HG03135 (cell line): ENCODE results near the gene TSC22D4.

Source experiments
- ATAC-seq: cut with Tn5 transposase; IDR thresholded peaks from one replicate; pipeline ENCODE4 v1.9.1; 2021; ENCODE audit warnings: mild to moderate bottlenecking, moderate library complexity; ENCODE audit not compliant: unreplicated experiment

TSC22D4 gene

GRCh38 chr7:100430493-100431285 is 48.3 kb downstream of the TSC22D4 start:
- no peak for ATAC-seq

DNA sequence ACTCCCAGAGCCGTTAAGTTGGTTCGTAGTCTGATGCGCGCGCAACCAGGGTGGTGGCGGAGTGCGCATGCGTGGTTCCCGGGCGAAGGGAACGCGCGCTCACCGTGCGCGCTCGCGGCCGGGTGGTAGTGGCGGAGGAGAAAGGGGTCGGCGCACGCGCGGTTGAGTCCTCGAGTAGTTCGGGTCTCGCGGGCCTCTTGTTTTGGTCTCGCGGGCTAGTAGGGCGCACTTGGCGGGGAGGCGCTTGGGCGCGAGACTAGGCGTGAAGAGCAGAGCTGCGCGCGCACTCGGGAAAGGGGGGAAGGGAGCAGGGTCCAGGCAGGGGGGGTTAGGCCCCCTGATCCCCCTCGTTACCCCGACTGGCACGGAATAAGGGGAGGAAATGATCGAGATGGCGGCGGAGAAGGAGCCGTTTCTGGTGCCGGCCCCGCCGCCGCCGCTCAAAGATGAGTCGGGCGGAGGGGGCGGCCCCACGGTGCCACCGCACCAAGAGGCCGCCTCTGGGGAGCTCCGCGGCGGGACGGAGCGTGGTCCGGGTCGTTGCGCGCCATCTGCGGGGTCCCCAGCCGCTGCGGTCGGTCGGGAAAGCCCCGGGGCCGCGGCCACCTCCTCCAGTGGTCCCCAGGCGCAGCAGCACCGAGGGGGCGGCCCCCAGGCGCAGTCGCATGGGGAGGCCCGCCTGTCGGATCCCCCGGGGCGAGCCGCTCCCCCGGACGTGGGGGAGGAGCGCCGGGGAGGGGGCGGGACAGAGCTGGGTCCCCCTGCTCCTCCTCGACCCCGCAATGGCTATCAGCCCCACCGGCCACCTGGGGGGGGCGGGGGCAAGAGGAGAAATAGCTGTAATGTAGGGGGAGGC is 49.1 kb downstream of the TSC22D4 start, which contains the start of gene MEPCE:
Gene MEPCE (plus strand): TSS at position 195 of the 856 bp plus-strand sequence. CDS start 188 bp downstream, at position 383.
- peak; percentile 36 for ATAC-seq

DNA sequence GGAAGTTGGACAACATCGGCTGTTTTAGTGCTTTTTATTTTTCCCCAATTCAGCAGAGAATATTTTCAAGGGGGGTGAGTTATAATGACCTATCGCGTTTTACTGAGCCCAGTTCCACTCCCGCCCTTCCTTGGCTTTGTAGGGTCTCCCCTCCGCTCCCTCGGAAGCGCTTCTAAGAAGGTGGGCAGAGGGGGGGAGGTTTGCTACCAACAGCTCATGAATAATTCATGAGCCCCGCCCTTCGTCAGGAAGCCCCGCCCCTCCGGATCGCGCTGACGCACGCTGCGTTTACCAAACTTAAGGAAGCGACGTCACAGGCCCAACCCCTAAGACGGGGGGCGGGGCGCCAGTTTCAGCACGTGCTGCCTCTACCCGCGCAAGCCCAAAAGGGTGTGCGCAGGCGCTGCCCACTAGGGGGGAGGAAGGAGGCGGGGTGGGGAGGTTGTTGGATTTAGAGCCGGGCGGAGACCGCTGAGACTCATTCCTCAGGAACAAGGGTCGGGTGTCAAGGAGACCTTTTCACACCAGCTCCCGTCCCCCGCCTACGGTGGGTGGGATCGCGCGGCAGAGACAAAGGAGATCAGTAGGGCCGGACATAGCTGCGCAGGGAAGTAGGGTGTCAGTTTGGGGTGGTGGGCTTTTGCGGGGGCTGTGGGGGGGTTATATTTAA is 49.9 kb downstream of the TSC22D4 start:
- peak; percentile 42 for ATAC-seq

DNA sequence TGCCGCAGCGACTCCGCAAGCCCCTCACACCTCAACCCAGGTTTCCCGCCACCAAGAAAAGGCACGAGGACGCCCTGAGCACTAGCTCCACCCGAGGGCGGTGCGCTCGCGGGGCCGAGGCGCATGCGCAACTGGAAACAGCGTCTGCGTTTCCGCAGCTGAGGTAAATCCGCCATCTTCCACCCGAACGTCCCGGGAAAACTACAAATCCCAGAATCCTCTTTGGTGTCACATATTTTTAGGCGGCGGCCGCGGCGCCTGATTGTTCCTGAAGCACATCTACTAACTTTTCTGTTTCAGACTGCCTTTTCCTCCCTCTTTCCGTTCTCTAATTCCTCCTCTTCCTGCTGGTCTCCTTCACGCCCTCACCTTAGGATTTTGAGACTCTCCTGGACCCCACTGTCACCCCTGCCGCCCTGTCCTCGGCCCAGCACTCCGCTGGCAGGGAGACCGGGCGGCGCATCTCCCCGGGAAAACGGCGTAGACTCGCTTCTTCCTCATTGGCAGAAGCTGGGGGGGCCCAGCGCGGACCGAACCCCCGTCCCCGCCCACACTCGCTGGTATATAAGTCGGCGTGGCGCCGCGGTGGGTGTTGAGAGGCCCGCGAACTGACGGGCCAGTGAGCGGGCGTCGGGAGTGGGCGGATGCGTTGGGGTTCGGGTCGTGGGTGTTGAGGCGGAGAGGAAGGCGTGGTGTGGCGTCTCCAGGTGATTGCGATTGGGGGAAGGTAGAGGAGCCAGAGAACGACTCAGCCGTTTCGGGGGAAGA is 50.6 kb downstream of the TSC22D4 start, which contains the start of gene ZCWPW1:
Gene ZCWPW1 (minus strand): TSS at position 505 of the 768 bp plus-strand sequence. CDS start 8,054 bp downstream, outside the sequence.
- ATAC-seq, result peak; percentile 40

- no peak for ATAC-seq
Measured at GRCh38 chr7:100427762-100428198, 51.2 kb downstream of the TSC22D4 start.

DNA sequence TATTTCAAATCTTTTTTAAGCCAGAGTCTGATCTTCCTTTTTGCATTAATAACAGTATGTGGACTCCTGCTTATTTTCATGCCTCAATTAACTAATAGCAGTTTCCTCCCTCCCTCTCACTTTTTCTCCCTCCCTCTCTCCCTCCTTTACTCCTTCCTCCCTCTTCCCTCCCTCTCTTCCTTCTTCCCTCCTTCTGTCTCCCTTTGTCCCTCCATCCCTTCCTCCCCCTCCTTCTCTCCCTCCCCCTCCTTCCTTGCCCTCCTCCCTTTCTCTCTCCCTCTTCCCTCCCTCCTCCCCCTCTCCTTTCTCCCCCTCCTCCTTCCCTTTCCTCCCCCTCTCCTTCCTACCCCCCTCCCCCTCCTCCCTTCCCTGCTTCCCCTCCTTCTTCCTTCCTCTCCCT is 52.5 kb downstream of the TSC22D4 start:
- ATAC-seq, result no peak

DNA sequence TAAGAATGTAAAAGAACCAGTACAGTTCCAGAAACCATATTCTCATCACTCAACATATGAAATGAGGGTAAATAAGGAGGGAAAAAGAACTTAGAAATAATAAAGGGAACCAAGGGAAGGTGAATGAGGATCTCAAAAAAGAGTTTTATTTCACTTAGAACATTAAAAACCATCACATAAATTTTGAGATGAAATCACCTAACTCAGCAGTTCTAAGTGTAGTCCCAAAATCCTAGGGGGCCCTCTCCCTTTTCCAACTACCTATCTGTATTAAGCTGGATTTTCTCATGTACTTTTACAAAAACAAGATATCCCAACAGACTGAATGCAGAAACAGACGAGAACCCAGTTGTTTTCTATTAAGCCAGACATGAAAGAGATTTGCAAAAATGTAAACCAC is 53.7 kb downstream of the TSC22D4 start:
- ATAC-seq, result no peak

GRCh38 chr7:100423315-100423714 is 55.7 kb downstream of the TSC22D4 start:
- ATAC-seq, result no peak

DNA sequence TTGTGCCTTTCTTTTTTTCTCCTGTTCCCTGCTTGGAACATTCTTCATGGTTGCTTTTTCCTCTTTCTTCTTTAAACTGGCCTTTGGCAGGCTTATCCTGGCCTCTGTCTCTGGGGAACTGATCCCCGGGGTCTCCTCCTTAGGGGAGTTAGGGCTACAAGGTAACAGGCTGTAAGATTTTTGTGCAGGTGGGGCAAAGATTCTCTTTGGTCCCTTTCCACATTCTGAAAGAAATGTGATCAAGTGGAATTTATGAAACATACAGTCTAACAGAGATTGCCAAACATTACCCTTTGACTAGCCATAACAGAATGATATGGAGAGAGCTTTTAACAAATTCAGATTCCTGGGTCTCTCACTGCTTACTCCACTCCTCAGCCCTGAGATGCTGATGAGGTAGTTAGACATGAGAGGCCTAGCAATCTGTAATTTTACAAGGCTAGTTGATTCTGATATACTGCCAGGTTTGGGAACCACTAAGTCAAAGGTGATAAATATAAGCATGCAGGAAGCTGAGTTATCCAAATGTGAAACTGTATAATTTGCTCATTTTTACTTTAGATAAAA is 59.3 kb downstream of the TSC22D4 start:
- no peak for ATAC-seq

GRCh38 chr7:100418930-100419659 is 59.9 kb downstream of the TSC22D4 start:
- ATAC-seq, result no peak
